Activated CD4-positive, alpha-beta T cell treated with anti-CD3 and anti-CD28 coated beads, Interleukin-2, amount 50 U/mL, for 4 hours (primary cell): ENCODE measurements around the gene CXorf49.
"Not testable (repeated sequence)": the region's sequence is repeated elsewhere in the genome, so short reads cannot be mapped to it uniquely, and the experiment has no call there.

Source experiments
- DNase-seq, 2 experiments: peaks; one replicate each; pipeline ENCODE4 v3.0.0-alpha.2; 2020

CXorf49 gene

GRCh38 chrX:71718185-71718584, at the start of gene CXorf49:
CXorf49 (minus strand) TSS chrX:71718285; CDS start chrX:71718151, 134 bp downstream.
- DNase-seq: not testable (repeated sequence)

- not testable (repeated sequence) for DNase-seq
Observed at GRCh38 chrX:71767134-71767533, 49.0 kb upstream of the CXorf49 start.

DNA sequence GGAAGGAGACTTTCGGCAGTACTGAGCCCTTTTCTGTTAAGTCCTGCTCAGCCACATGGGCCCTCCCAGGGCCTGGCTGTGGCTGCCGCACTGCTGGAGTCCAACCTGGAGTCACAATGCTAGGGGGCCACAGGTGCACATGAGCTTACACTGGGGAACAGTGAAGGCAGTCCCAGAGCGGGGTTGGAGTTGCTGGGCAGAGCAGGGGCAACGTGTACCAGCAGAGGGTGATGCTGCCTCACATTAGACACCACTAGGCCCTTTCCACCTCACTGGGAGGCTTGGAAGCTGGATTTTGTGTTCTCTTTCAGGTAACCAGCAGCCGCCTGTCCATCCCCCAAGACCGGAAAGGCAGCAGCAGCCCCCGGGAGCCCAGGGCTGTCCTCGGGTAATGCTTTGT, 47.5 kb upstream of the CXorf49 start:
- DNase-seq: not testable (repeated sequence)

DNA sequence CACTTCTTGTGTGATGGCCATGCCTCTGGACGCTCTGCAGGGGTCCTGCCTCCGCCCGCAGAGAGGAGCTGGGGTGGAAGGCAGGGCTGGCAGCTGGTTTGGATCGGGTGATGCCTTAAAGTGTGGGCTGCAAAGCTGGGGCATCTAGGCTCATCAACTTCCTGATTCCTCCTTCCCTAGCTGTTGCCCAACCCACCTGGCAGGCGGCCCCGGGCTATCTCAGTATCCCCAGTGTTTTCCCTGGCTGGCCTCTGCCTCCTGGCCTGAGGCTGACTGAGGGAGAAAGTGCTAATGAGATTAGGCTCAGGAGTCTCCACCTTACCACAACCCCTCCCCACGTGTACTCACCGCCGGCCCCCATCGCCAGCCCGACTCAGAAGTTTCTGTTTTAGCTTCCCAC, 46.7 kb upstream of the CXorf49 start:
- not testable (repeated sequence) for DNase-seq

GRCh38 chrX:71763049-71763448, 45.0 kb upstream of the CXorf49 start, which contains the start of gene CXorf49B:
CXorf49B (plus strand) TSS chrX:71763349; CDS start chrX:71763424, 75 bp downstream.
- DNase-seq: not testable (repeated sequence)

GRCh38 chrX:71760688-71761281, 42.7 kb upstream of the CXorf49 start:
- not testable (repeated sequence) for DNase-seq

DNA sequence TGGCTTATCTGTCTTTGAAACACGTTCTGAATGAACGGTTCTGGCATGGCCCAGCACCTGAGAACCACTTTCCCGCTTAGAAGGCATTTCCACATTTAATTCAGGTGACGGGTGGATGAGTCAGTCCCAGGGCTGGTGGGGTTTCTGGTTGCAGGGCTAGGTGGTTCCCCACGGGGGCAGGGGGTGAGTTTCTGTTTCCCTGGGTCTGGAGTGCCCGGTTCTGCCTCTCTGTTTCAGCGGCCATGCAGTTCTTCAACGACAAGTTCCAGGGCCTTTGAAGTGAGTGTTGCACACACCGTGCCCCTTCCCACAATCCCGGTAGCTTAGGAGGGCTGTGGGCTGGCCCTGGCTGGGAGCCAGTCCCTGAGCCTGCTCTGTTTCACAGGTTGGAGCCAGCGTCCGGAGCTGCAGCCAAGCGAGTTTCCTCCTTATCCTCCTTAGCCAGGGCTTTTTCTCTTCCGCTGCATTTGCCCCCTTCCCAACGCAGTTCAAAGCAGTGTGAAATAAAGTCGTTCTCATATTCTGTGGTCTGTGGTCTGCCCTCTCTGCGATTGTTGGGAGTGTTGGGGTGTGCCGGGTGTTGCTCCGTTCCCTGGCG, 2.3 kb upstream of the CXorf49 start:
- not testable (repeated sequence) for DNase-seq

GRCh38 chrX:71719195-71719594, 1.1 kb upstream of the CXorf49 start:
- not testable (repeated sequence) for DNase-seq

- not testable (repeated sequence) for DNase-seq
Observed at GRCh38 chrX:71716323-71716722, 1.8 kb downstream of the CXorf49 start.

DNA sequence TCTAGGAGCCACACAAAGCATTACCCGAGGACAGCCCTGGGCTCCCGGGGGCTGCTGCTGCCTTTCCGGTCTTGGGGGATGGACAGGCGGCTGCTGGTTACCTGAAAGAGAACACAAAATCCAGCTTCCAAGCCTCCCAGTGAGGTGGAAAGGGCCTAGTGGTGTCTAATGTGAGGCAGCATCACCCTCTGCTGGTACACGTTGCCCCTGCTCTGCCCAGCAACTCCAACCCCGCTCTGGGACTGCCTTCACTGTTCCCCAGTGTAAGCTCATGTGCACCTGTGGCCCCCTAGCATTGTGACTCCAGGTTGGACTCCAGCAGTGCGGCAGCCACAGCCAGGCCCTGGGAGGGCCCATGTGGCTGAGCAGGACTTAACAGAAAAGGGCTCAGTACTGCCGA, 2.5 kb downstream of the CXorf49 start:
- DNase-seq: not testable (repeated sequence)

GRCh38 chrX:71714064-71714463, 4.0 kb downstream of the CXorf49 start:
- not testable (repeated sequence) for DNase-seq

GRCh38 chrX:71702853-71703252, 15.2 kb downstream of the CXorf49 start:
- not testable (repeated sequence) for DNase-seq

- not testable (repeated sequence) for DNase-seq
Observed at GRCh38 chrX:71699023-71699344, 19.1 kb downstream of the CXorf49 start.

DNA sequence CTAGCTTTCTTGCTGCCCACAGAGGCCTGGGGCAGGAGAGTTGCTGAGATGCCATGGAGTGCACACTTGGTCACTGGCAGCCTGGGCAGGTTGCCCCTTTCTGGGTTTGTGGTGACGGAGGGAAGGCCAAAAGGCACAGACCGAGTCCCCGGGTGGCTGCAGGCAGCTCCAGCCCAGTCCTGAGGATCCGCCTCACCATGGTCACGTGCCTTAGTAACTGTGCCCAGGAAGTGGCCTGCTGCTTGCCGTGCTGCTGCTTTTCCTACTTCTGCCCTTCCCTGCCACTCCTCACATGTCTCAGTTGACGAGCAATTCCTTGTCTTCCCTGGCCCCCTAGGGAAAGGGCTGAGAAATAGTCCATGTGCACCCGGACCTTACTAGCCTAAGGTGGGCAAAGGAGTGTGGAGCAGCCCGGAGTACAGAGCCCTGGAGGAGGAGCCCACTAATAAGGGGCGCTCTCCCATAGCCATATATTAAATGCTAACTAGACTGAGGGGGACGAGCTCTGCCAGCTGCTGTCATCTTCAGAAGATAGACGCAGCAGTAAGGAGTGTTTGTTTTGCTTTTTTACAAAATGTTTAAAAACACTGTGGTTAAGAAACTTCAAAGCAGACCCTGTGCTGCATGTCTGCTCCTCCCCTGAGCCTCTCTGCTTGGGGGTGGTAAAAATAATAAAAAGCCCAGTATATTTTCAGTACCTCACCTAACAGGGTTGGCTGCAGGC, 19.6 kb downstream of the CXorf49 start:
- not testable (repeated sequence) for DNase-seq

GRCh38 chrX:71697466-71698298, 20.4 kb downstream of the CXorf49 start:
- not testable (repeated sequence) for DNase-seq

GRCh38 chrX:71696641-71697465, 21.2 kb downstream of the CXorf49 start:
- DNase-seq: not testable (repeated sequence)

DNA sequence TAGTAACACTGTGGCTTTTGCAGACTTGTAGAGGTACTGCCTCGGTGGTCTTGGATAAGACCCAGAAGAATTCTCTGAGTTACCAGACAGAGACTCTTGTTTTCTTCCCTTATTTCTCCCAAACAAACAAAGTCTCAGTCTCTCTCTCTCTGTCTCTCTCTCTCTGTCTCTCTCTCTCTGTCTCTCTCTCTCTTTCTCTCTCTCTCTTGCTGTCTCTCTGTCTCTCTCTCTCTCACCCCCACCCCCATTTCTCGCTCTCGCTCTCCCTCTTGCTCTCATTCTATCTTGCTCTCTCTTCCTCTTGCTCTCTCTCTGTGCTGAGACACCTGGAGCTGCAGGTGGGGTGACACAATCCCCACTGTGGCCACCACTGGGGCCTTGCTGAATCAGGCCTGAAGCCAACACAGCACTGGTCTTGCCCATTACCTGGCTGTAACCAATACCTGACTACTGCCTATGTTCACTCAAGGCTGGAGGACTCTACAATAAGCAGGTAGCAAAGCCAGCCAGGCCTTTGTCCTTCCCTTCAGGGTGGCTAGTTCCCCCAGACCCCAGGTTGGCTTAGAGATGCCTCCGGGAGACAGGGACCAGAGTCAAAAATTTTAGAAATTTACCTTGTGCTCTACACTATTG, 38.4 kb downstream of the CXorf49 start:
- DNase-seq: no peak

DNA sequence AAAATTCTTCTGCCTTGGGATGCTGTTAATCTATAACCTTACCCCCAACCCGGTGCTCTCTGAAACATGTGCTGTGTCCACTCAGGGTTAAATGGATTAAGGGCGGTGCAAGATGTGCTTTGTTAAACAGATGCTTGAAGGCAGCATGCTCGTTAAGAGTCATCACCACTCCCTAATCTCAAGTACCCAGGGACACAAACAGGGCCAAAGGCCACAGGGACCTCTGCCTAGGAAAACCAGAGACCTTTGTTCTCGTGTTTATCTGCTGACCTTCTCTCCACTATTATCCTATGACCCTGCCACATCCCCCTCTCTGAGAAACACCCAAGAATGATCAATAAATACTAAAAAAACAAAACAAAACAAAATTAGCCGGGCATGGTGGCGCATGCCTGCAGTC, 40.9 kb downstream of the CXorf49 start:
- not testable (repeated sequence) for DNase-seq

- DNase-seq: not testable (repeated sequence)
Observed at GRCh38 chrX:71676068-71676795, 41.9 kb downstream of the CXorf49 start.

- DNase-seq: not testable (repeated sequence)
Observed at GRCh38 chrX:71675636-71676035, 42.4 kb downstream of the CXorf49 start.

DNA sequence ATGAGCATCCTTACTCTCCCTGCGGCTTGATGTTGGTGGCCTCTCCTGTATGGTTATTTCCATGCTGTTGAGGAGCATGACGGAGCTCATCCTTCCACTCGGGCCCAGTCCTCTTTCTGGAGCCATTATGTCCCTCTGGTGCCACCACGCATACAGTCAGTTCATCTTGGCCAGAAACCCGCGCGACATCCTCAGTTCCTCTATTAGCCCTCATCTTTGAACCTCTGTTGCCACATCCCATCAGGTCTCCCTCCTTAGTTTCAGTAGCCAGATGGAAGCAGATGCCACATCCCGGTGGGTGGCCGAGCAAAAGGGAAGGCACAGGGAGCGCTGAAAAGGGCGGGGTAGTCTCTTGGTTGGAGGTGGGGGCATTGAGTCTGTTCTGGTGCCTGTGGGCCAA, 46.1 kb downstream of the CXorf49 start:
- no peak for DNase-seq
